Neural progenitor cell (in vitro differentiated cells): ENCODE measurements around the gene AP3S2.

Experiments
- CTCF ChIP-seq: fragments of 200-600 bp; sonication (generic); IDR thresholded peaks from 2 replicates; pipeline ENCODE4 v1.5.1; 2017; ENCODE audit warnings: antibody characterized with exemption, mild to moderate bottlenecking
- EZH2 ChIP-seq: fragments of 200-600 bp; sonication (generic); IDR thresholded peaks from 2 replicates; pipeline ENCODE4 v1.6.1; 2017; ENCODE audit warnings: antibody characterized with exemption, mild to moderate bottlenecking, moderate library complexity
- EZH2phosphoT487 ChIP-seq: fragments of 200-600 bp; sonication (generic); IDR thresholded peaks from 2 replicates; pipeline ENCODE4 v1.6.1; 2017; ENCODE audit warnings: antibody characterized with exemption

GRCh38 chr15:89917442-89918101, 23.8 kb upstream of the AP3S2 start:
- no peak for TF ChIP-seq CTCF
- no peak for TF ChIP-seq EZH2phosphoT487
- TF ChIP-seq EZH2 = no peak
